Measurements from ENCODE around the gene PERCC1. TPM values are rescaled to one million over a fixed set of nuclear protein-coding genes. Genes with fewer than 3 reads are reported as not detected.

The PERCC1 gene
- total and polyA plus RNA-seq, 2 of the 4 experiments (the other 2 are of a cell fraction) = not detected

DNA sequence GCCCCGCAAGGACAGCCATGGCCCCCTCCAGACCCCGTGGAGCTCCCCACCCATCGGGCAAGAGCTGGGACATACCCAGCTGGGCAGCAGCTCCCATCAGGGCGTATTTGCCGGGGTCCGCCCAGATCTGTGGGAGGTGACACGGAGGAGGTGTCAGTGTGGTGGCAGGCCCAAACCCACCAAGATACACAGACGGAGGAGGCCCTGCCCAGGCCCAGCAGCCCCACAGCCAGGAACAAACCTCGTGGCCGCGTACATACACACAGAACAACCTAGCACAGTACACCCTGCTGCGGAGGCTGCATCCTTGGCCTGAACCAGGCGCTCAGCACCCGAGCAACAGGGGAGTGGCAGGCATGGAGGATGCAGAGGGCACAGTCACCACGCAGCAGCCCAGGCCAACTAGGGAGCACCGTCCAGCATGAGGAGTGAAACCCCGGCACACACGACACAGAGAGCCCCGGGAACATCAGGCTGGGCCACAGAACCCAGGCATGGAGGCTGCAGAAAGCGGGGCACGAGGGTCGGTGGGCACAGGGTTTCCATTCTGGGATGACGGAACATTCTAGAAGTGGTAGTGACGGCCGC, 18.4 kb downstream of the PERCC1 start:
- H2AK9ac ChIP-seq (replicated peaks; ENCODE audit: low read depth, low read length, poor library complexity) = peak overlapping the region; percentile 76
- peaks cover 43% of the 10 kb centered on the region for H3K36me3 ChIP-seq (ENCODE audit: control insufficient read depth, insufficient read depth, low read length)
- no peak overlapping the region for H2BK120ac ChIP-seq (ENCODE audit: low read depth, low read length)
- no peaks in the 10 kb centered on the region for H3K4me1 ChIP-seq (ENCODE audit: control insufficient read depth, insufficient read depth, low read length)
- dilution Hi-C loops (cut with HindIII; ENCODE audit: low sequenced_read_pairs, unreplicated experiment) = no loop called here
- H3K56ac ChIP-seq (ENCODE audit: extremely low read depth, insufficient read depth, low read length) = no peak overlapping the region
- H3K23ac ChIP-seq (ENCODE audit: low read depth, low read length) = no peak overlapping the region
- no peak overlapping the region for H4K8ac ChIP-seq (ENCODE audit: low read depth in 2 of 2, low read length in 2 of 2)
- no peak overlapping the region for H3K14ac ChIP-seq (replicated peaks; ENCODE audit: low read depth, low read length)
- DNase-seq = no peak
- no peak overlapping the region for H4K91ac ChIP-seq (ENCODE audit: insufficient read depth, low read depth, low read length)
- CTCF ChIA-PET = no interaction called here
- in situ Hi-C loops (cut with MboI; ENCODE audit: low sequenced_read_pairs) = no loop called here
- H3K9me3 ChIP-seq (ENCODE audit: control insufficient read depth, insufficient read depth, low read length) = no peaks in the 10 kb centered on the region
- H4K5ac ChIP-seq (ENCODE audit: low read depth, low read length) = no peak overlapping the region
- H4K20me1 ChIP-seq (ENCODE audit: insufficient read depth, low read length) = no peaks in the 10 kb centered on the region
- H3K4me3 ChIP-seq (ENCODE audit: insufficient read depth, low read depth, low read length) = no peak overlapping the region
- no peaks in the 10 kb centered on the region for H3K9me1 ChIP-seq (ENCODE audit: insufficient read depth, low read length)
- POLR2A ChIA-PET (ENCODE audit: unreplicated experiment) = no interaction called here
- H3K4ac ChIP-seq (ENCODE audit: low read depth, low read length) = no peak overlapping the region
- no peak overlapping the region for H2BK20ac ChIP-seq (ENCODE audit: low read depth, low read length)
- no peak overlapping the region for H2BK5ac ChIP-seq (ENCODE audit: low read depth, low read length, poor library complexity, severe bottlenecking)
- no peak overlapping the region for H3K27ac ChIP-seq (ENCODE audit: insufficient read depth, low read length)
- no peaks in the 10 kb centered on the region for H3K79me1 ChIP-seq (ENCODE audit: low read depth in 1 of 2, low read length in 2 of 2)
- intact Hi-C loops (cut with micrococcal nuclease) = no loop called here
- H2BK15ac ChIP-seq (ENCODE audit: low read depth, low read length) = no peak overlapping the region
- TF ChIP-seq POLR2A (IDR thresholded peaks at IDR 0.05; ENCODE audit: low read depth, low read length) (no peak), RCOR1 (IDR thresholded peaks at IDR 0.05; ENCODE audit: insufficient replicate concordance, low read length) (no peak), MAFK (IDR thresholded peaks at IDR 0.05; ENCODE audit: low read depth, low read length) (no peak), BHLHE40 (IDR thresholded peaks at IDR 0.05; ENCODE audit: low read depth, low read length) (no peak), RAD21 (IDR thresholded peaks at IDR 0.05; ENCODE audit: low read length) (no peak), RFX5 (IDR thresholded peaks at IDR 0.05; ENCODE audit: low read depth, low read length) (no peak)
- TF ChIP-seq, protein P1, sequence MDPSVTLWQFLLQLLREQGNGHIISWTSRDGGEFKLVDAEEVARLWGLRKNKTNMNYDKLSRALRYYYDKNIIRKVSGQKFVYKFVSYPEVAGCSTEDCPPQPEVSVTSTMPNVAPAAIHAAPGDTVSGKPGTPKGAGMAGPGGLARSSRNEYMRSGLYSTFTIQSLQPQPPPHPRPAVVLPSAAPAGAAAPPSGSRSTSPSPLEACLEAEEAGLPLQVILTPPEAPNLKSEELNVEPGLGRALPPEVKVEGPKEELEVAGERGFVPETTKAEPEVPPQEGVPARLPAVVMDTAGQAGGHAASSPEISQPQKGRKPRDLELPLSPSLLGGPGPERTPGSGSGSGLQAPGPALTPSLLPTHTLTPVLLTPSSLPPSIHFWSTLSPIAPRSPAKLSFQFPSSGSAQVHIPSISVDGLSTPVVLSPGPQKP (IDR thresholded peaks at IDR 0.05; ENCODE audit: borderline replicate concordance, low read depth, low read length) = no peak
- no peak overlapping the region for H2AFZ ChIP-seq (replicated peaks; ENCODE audit: low read length, poor library complexity)
- ATAC-seq (ENCODE audit: low read depth) = no peak
- no peak overlapping the region for H3K9ac ChIP-seq (ENCODE audit: low read depth, low read length)
- no peak overlapping the region for H2AK5ac ChIP-seq (ENCODE audit: low read depth, low read length)
- no peak overlapping the region for H3K18ac ChIP-seq (ENCODE audit: low read depth, low read length)
- H3K27me3 ChIP-seq (ENCODE audit: control insufficient read depth, insufficient read depth, low read length) = no peaks in the 10 kb centered on the region
- 97% methylated on average over 6 of the region's 25 CpGs; no CpG with 5 or more reads in 1 of the 2 experiments for WGBS, 2 experiments (ENCODE audit: extremely low coverage in 2 of 2, insufficient read length in 1 of 2)
- BruUV-seq (replicated peaks) = no TSS peak
- no peak overlapping the region for H3K4me2 ChIP-seq (ENCODE audit: low read depth, low read length)

Measured in IMR-90 (cell line).